Left lobe of liver (tissue), 2 donors: Measurements from ENCODE around the gene SLC6A19. TPM values are rescaled to one million over a fixed set of nuclear protein-coding genes. Genes with fewer than 3 reads are reported as not detected.
A peak's percentile ranks its signal among the peaks of the same experiment; 100 is the strongest.

Source experiments
- ATAC-seq: fragments of 200-7000 bp; cut with Tn5 transposase; one replicate; pipeline ENCODE4 v1.9.1; 2020; ENCODE audit warnings: mild to moderate bottlenecking, moderate library complexity
- DNase-seq: peaks from one replicate; pipeline ENCODE4 v3.0.0-alpha.2; 2020; ENCODE audit warnings: low spot score
- total RNA-seq: library from RNA; stranded (reverse); gene quantifications from one replicate; pipeline ENCODE4 v1.2.1, GENCODE V29; 2021
- donor health status: DM: no; HTN: no; CAD: no; lungs with moderate emphysema.
- donor health status: DM: no; HTN: yes; CAD: no.

SLC6A19 gene
- total RNA-seq, 1 donor from 2014 or later, result 0.73 TPM

DNA sequence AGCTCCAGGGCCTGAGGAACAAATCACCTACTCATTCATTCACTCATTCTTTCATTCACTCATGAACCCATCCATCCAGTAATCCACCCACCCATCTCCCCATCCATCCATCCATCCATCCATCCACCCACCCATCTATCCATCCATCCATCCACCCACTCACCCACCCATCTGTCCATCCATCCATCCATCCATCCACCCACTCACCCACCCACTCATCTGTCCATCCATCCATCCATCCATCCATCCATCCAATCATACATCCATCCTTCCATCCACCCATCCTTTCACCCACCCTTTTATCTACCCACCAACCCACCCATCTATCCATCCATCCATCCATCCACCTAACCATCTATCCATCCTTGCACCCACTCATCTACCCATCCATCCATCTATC lies 35.5 kb upstream of the SLC6A19 start:
- no peak for ATAC-seq
- no peak for DNase-seq

- no peak for DNase-seq
Measured at GRCh38 chr5:1166370-1166769, 35.0 kb upstream of the SLC6A19 start.

GRCh38 chr5:1167361-1167727 lies 34.1 kb upstream of the SLC6A19 start:
- ATAC-seq (no peak), DNase-seq (no peak)

More at GRCh38 chr5:1166370-1166769, 35.0 kb upstream of the SLC6A19 start:
- no peak for ATAC-seq

GRCh38 chr5:1167728-1168709 lies 33.4 kb upstream of the SLC6A19 start:
- peak; percentile 94 for ATAC-seq
- DNase-seq, result peak; percentile 80

DNA sequence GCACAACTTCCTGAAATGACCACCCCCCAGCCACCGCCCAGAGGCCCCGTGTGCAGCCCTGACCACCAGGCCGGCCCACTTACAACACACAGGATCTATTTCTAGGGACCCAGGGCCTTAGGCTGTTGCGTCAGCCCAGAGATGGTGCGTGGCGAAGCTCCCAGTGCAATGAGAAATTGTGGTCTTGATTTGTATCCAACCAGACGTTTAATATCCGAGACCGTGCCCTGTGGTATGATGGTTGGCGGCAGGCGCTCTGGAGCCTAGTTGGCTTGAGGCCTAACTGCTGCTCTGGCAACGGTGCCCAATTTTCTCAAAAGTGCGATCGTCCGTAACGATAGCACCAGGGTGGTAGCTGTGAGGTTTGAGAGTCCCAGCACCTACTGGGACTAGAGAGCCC lies 32.6 kb upstream of the SLC6A19 start:
- DNase-seq (no peak), ATAC-seq (no peak)

DNA sequence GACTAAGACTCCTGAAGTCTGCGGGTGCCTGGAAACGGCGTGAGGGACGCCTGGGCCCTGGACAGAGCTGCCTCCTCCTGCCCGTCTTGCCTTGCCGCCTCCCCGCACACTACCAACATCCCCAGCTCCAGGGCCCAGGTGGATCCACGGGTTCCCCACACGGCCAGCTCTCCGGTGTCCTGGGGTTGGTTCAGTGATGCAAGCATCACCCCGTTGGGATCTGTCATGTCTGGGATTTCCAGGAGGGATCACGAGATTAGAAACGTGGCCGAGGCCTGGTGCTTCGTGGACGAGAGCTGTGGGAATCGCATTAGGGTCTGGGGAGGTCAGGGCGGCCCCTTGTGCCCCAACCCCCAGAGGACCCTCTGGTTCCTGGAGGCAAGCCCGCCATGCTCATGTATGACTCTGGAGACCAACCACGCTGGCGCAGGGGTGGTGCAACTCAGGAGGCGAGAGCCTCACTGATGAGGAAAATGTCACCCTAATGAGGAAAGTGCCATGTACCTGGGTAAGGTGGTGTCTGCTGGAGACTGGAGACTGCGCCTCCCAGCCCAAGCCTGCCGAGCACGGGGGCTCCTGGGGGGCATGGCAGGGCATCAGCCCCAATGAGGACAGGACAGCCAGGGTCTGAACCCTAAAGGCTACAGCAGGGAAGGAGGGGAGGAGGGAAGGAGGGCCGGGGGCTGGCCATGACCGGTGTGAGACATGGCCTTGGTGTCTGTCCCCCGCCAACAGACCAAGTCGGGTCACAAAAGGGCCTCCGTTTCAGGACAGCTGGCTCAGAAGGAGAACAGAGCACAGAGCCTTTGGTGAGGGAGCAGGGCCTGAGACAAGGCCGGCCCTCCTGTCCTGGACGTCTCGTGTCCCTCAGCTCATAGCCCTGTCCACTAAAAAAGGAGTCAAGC lies 31.9 kb upstream of the SLC6A19 start:
- ATAC-seq (no peak), DNase-seq (no peak)

DNA sequence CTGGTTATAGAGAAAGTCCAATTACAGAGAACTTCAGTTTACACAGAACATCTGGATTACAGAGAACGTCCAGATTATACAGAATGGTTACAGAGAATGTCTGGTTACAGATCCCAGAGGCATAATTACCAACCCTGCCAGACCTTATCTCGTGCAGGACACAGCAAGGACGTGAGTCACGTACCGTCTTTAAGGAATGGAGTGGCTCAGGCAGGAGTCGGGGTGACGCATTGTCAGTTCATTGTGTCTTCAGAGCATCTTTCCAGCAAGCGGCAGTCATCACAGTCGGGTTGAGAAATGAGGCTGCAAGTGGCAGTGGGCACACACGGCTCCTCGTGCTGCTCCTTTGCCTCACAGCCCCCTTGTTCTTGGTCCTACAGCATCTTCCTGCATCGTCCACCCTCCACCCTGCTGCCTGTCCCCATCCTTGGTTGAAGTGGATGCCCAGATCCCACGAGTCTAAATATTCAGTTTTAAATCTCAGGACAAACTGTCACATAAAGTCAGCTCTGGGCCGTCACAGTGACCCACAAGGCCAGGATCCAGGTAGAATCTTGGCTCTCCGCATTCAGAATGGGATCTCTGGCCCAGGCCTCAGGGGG lies 30.0 kb upstream of the SLC6A19 start:
- ATAC-seq (no peak), DNase-seq (no peak)

GRCh38 chr5:1172007-1172581 lies 29.3 kb upstream of the SLC6A19 start:
- ATAC-seq (no peak), DNase-seq (no peak)

GRCh38 chr5:1172670-1173404 lies 28.6 kb upstream of the SLC6A19 start:
- DNase-seq, result no peak
- ATAC-seq, result no peak

DNA sequence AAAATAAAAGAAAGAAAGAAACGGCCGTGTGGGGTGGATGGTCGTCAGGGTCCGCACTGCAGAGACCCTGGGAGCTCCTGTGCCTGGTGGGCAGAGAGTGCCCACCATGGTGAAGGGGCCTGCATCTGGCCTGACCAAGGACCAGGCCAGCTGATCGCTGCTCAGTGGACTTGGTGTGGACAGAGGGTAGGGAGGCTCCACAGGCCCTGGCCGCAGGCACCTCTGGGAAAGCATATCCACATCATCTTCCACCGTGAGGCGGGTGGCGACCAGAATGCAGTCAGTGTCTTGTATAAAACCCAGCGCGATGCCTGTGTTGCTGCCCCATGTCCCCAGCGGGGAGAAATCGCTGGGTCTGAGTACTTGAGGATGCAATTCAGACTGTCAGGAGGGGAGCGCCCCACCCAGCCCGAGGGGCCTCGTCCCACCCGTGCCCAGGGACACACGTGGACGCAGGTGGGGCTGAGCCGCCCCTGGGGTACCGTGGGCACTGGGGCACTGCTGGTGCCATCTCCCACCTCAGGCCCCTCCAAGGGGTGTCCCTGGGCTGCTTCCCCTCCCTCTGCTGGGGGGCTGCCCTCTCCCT lies 27.8 kb upstream of the SLC6A19 start:
- DNase-seq (no peak), ATAC-seq (no peak)

DNA sequence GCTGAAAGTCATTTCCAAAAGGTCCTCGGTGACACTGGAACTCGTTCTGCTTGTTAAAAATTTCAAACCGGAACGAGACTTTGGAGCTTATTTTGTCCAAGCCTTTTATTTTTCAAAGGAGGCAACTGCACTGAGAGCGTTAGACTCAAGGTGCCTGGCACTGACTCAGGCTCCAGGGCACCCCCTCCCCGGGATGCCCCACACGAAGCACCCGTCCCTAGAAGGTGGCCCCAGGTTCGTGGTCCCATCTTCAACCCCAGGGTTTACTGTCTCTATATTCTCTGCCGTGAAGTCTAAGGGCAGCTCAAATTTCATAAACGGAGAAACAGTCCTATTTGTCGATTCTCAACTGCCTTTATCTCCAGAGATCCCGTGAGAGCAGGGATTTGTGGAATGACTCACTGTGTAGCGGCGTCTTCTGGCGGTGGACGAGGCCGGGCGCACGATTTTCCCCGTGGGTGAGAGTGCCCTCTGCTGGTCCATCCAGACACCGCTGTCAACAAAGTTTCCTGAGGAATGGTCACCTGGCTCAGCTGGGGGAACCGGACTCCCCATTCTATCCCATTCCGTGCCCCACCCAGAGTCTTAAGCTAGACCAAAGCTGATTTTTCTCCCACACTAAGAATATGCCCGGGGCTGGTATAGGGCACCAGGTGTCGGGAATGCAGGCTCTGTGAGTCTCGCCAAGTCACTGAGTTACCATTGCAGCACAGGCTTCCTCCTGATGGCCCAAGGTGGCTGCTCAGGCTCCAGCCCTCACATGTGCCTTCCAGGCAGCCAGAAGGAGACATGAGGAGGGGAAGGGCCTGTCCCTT lies 27.1 kb upstream of the SLC6A19 start:
- ATAC-seq (peak; percentile 76), DNase-seq (no peak)

GRCh38 chr5:1175015-1175414 lies 26.4 kb upstream of the SLC6A19 start:
- DNase-seq (no peak), ATAC-seq (no peak)

- ATAC-seq (no peak), DNase-seq (no peak)
Measured at GRCh38 chr5:1175801-1176472, 25.5 kb upstream of the SLC6A19 start.

- DNase-seq, result no peak
- ATAC-seq, result no peak
Measured at GRCh38 chr5:1176473-1177391, 24.7 kb upstream of the SLC6A19 start.

DNA sequence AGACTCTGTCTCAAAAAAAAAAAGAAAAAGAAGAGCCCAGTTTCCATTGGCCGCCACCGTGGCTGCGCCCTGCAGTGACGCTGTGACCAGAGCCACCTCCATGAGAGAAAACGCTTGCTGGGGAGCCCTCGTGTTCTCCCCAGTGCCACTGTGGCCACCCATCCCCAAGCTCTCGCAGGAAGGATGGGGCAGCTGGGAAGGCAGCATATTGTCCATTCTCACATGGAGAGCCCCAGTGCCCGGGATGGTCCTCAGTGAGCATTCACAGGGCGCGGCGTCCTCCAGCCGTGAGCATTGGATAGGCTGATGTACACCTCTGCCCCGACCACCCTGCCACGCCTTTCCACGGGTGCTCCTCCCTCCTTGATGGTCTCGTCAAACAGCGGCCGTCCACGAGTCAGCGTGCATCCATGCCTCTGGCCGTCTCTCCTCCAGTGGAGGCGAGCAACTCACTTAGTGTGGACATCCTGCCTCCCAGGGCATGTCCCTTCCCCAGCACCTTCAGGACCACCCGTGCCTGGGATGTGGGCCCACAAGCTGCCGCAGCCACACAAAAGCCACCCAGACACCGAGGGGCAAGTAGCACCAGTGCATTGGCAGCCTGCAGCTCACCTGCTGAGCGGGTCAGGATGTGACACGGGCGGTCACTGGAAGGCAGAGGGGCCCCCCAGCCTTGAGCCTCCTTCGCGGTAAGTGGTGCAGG lies 23.4 kb upstream of the SLC6A19 start:
- DNase-seq, result no peak

DNA sequence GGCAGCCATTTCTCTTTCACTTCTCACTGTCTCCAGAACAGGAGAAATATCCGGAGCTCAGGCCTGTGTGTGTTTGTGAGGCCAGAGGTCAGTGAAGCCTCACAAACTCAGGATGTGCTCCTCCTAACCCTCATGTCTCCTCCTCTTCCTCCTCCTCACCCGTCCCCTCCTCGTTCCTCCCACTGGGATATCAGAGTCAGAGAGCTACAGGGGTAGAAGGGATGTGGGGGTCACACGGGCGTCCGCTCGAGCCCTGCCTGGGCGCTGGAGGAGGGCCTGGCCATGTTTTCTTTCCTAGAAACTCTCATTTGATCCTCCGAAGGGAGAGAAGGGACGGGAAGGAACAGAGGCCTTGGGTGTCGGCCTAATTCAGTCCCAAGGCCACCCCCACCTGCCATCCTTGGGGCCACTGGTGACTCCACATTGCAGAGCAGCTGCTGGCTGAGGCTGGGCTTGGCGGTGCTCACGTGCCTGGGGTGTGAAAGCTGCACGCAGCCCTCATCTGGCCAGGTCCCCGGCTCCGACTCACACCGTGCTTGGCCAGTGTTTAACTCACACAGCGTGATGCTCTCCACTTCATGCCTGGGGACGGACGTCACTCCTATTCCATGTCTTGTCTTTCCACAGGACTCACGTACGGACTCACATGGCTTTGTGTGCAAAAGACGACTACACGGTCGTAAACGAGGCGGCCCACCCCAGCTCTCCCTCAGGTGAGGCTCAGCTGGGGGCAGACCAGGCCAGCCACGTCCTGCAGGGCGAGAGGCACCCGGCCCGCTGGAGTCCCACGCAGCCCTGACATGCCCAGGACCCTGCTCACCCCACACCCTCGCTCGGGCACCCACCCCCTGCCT lies 22.6 kb upstream of the SLC6A19 start:
- ATAC-seq, result peak; percentile 1
- DNase-seq, result no peak

More for the DNA sequence above, 23.4 kb upstream of the SLC6A19 start:
- no peak for ATAC-seq
